Astrocyte of the hippocampus (primary cell): ENCODE results near the gene COL27A1.
A peak's percentile ranks its signal among the peaks of the same experiment; 100 is the strongest.

ENCODE experiments used
- DNase-seq: peaks from one replicate; pipeline ENCODE4 v3.0.0; 2011; ENCODE audit warnings: low read depth, low spot score

COL27A1 gene

GRCh38 chr9:114303977-114304376, 148.6 kb downstream of the COL27A1 start:
- no peak for DNase-seq

GRCh38 chr9:114304416-114305188, 149.3 kb downstream of the COL27A1 start:
- DNase-seq, result no peak

GRCh38 chr9:114307899-114308267, 152.5 kb downstream of the COL27A1 start:
- DNase-seq, result peak; percentile 23

GRCh38 chr9:114308361-114308950, 153.1 kb downstream of the COL27A1 start:
- no peak for DNase-seq

- DNase-seq, result no peak
Measured at GRCh38 chr9:114309096-114309495, 153.8 kb downstream of the COL27A1 start.

GRCh38 chr9:114310471-114311450, 155.4 kb downstream of the COL27A1 start:
- no peak for DNase-seq

GRCh38 chr9:114311571-114312512, 156.5 kb downstream of the COL27A1 start:
- DNase-seq, result no peak

GRCh38 chr9:114312513-114312875, 157.2 kb downstream of the COL27A1 start:
- DNase-seq, result no peak

- no peak for DNase-seq
Measured at GRCh38 chr9:114313186-114313585, 157.8 kb downstream of the COL27A1 start.

GRCh38 chr9:114314256-114314867, 159.0 kb downstream of the COL27A1 start:
- DNase-seq, result no peak

- no peak for DNase-seq
Measured at GRCh38 chr9:114314881-114315722, 159.8 kb downstream of the COL27A1 start.

GRCh38 chr9:114315723-114316363, 160.5 kb downstream of the COL27A1 start:
- DNase-seq, result no peak

- peak; percentile 62 for DNase-seq
Measured at GRCh38 chr9:114316605-114317230, 161.4 kb downstream of the COL27A1 start.

- no peak for DNase-seq
Measured at GRCh38 chr9:114317665-114318357, 162.5 kb downstream of the COL27A1 start.

- no peak for DNase-seq
Measured at GRCh38 chr9:114318416-114318815, 163.1 kb downstream of the COL27A1 start.

- DNase-seq, result no peak
Measured at GRCh38 chr9:114319147-114319546, 163.8 kb downstream of the COL27A1 start.

- peak; percentile 26 for DNase-seq
Measured at GRCh38 chr9:114320710-114321109, 165.4 kb downstream of the COL27A1 start.

GRCh38 chr9:114321759-114322158, 166.4 kb downstream of the COL27A1 start:
- peak; percentile 42 for DNase-seq
